ENCODE measurements around the gene CTNND1. TPM values are rescaled to one million over a fixed set of nuclear protein-coding genes. Genes with fewer than 3 reads are reported as not detected.

CTNND1 gene
- total and polyA plus RNA-seq, 7 experiments from 2014 or later: 0.80 to 32.0 (median 13.4) TPM

- ChIA-PET POLR2A (no interaction called here), CTCF (no interaction called here)
- Mint-ChIP-seq H3K36me3 (peaks cover 0 to 5% (median 0%) of the 10 kb centered on the region in 5 donors), H3K9me3 (peaks cover 0 to 4% (median 0%) of the 10 kb centered on the region in 11 donors), H3K27ac (no peak overlapping the region), H3K4me3 (no peak overlapping the region), H3K27me3 (peaks cover 0 to 12% (median 7%) of the 10 kb centered on the region in 5 donors), H3K4me1 (peaks cover 0 to 3% (median 0%) of the 10 kb centered on the region in 7 donors)
- no peaks in the 10 kb centered on the region for H3K9me3 ChIP-seq (ENCODE audit: control insufficient read depth in 2 of 3, low read length in 3 of 3)
- H3K4me1 ChIP-seq (ENCODE audit: control insufficient read depth in 2 of 2, insufficient read depth in 2 of 2, low read length in 2 of 2): no peaks in the 10 kb centered on the region
- no peak overlapping the region for H3K4me3 ChIP-seq (ENCODE audit: low read length)
- H3K27me3 ChIP-seq (ENCODE audit: control insufficient read depth in 2 of 2, insufficient read depth in 2 of 2, low read length in 2 of 2): no peaks in the 10 kb centered on the region
- intact Hi-C loops (cut with micrococcal nuclease): no loop called here
- ATAC-seq: no peak
- DNase-seq: no peak
- H3K36me3 ChIP-seq (ENCODE audit: control insufficient read depth in 2 of 3, insufficient read depth in 3 of 3, low read length in 3 of 3): no peaks in the 10 kb centered on the region
- H3K27ac ChIP-seq (ENCODE audit: low read depth, low read length): no peak overlapping the region
These were observed 106.4 kb downstream of the CTNND1 start for GRCh38 chr11:57867966-57868365.

- H3K36me3 Mint-ChIP-seq: peaks cover 0 to 3% (median 0%) of the 10 kb centered on the region in 5 donors
- H3K9me3 ChIP-seq (ENCODE audit: control insufficient read depth in 2 of 3, low read length in 3 of 3): no peaks in the 10 kb centered on the region
- H3K4me1 ChIP-seq (ENCODE audit: control insufficient read depth in 2 of 2, insufficient read depth in 2 of 2, low read length in 2 of 2): no peaks in the 10 kb centered on the region
- no peaks in the 10 kb centered on the region for H3K27me3 ChIP-seq (ENCODE audit: control insufficient read depth in 2 of 2, insufficient read depth in 2 of 2, low read length in 2 of 2)
- DNase-seq: no peak
- peaks cover 0 to 12% (median 7%) of the 10 kb centered on the region in 5 donors for H3K27me3 Mint-ChIP-seq
- no peak overlapping the region for H3K4me3 ChIP-seq (ENCODE audit: low read length)
- no peak overlapping the region for H3K4me3 Mint-ChIP-seq
- no peak overlapping the region for H3K27ac ChIP-seq (ENCODE audit: low read depth, low read length)
- intact Hi-C loops (cut with micrococcal nuclease): no loop called here
- H3K27ac Mint-ChIP-seq: no peak overlapping the region
- no peak for ATAC-seq
- POLR2A ChIA-PET: no interaction called here
- H3K4me1 Mint-ChIP-seq: peaks cover 0 to 8% (median 1%) of the 10 kb centered on the region in 7 donors
- CTCF ChIA-PET: no interaction called here
- no peaks in the 10 kb centered on the region for H3K36me3 ChIP-seq (ENCODE audit: control insufficient read depth in 2 of 3, insufficient read depth in 3 of 3, low read length in 3 of 3)
- peaks cover 0 to 4% (median 0%) of the 10 kb centered on the region in 11 donors for H3K9me3 Mint-ChIP-seq
These were observed 106.9 kb downstream of the CTNND1 start for GRCh38 chr11:57868491-57868890.

Other genes starting within 250 kb of the CTNND1 start
- 10 to 100 TPM; 10.1 to 19.2 (median 16.3) TPM for gene SLC43A1, start 246.1 kb upstream of the CTNND1 start, total RNA-seq
- 10 to 100 TPM; 12.7 to 15.4 TPM for gene SLC43A1, start 246.1 kb upstream of the CTNND1 start, polyA plus RNA-seq
- gene TIMM10, start 231.0 kb upstream of the CTNND1 start, total RNA-seq: 10 to 100 TPM; 23.7 to 52.8 (median 34.7) TPM
- gene TIMM10, start 231.0 kb upstream of the CTNND1 start, polyA plus RNA-seq: 10 to 100 TPM; 76.5 to 79.4 TPM
- not detected for gene SMTNL1, start 224.2 kb upstream of the CTNND1 start, total RNA-seq
- under 1 TPM; 0.28 to 0.44 TPM for gene SMTNL1, start 224.2 kb upstream of the CTNND1 start, polyA plus RNA-seq
- 100 to 1,000 TPM in 1 of 5 experiments, 10 to 100 TPM in 4; 51.1 to 326 (median 64.2) TPM for gene UBE2L6, start 194.1 kb upstream of the CTNND1 start, total RNA-seq
- gene UBE2L6, start 194.1 kb upstream of the CTNND1 start, polyA plus RNA-seq: 100 to 1,000 TPM; 236 to 238 TPM
- gene SERPING1, start 164.1 kb upstream of the CTNND1 start, total RNA-seq: 1 to 10 TPM in 1 of 5 experiments, under 1 TPM in 2, not detected in 2; 0.21 to 3.7 (median 0.97) TPM
- gene SERPING1, start 164.1 kb upstream of the CTNND1 start, polyA plus RNA-seq: not detected
- 10 to 100 TPM in 2 of 5 experiments, 1 to 10 TPM in 2, under 1 TPM in 1; 0.70 to 13.4 (median 4.3) TPM for gene YPEL4, start 111.9 kb upstream of the CTNND1 start, total RNA-seq
- under 1 TPM; 0.15 to 0.18 TPM for gene YPEL4, start 111.9 kb upstream of the CTNND1 start, polyA plus RNA-seq
- 10 to 100 TPM; 12.8 to 18.5 (median 14.7) TPM for gene CLP1, start 104.0 kb upstream of the CTNND1 start, total RNA-seq
- gene CLP1, start 104.0 kb upstream of the CTNND1 start, polyA plus RNA-seq: 10 to 100 TPM; 10.1 to 10.3 TPM
- 10 to 100 TPM; 51.4 to 82.2 (median 59.1) TPM for gene ZDHHC5, start 93.7 kb upstream of the CTNND1 start, total RNA-seq
- 10 to 100 TPM; 26.9 to 44.5 TPM for gene ZDHHC5, start 93.7 kb upstream of the CTNND1 start, polyA plus RNA-seq
- 10 to 100 TPM; 10.2 to 15.6 (median 12.4) TPM for gene MED19, start 49.6 kb upstream of the CTNND1 start, total RNA-seq
- 10 to 100 TPM; 12.4 to 13.8 TPM for gene MED19, start 49.6 kb upstream of the CTNND1 start, polyA plus RNA-seq
- 10 to 100 TPM; 43.0 to 67.3 (median 64.8) TPM for gene TMX2, start 49.2 kb upstream of the CTNND1 start, total RNA-seq
- gene TMX2, start 49.2 kb upstream of the CTNND1 start, polyA plus RNA-seq: 10 to 100 TPM; 79.0 to 91.2 TPM
- gene SELENOH, start 20.3 kb upstream of the CTNND1 start, total RNA-seq: 100 to 1,000 TPM in 3 of 5 experiments, 10 to 100 TPM in 2; 93.6 to 193 (median 124) TPM
- 100 to 1,000 TPM; 339 to 382 TPM for gene SELENOH, start 20.3 kb upstream of the CTNND1 start, polyA plus RNA-seq
- gene BTBD18, start 10.0 kb upstream of the CTNND1 start, total RNA-seq: not detected
- under 1 TPM; 0.56 to 0.95 TPM for gene BTBD18, start 10.0 kb upstream of the CTNND1 start, polyA plus RNA-seq

All from naive thymus-derived CD4-positive, alpha-beta T cell (primary cell).